Fibroblast of lung (primary cell): ENCODE measurements around the gene PXYLP1. TPM values are rescaled to one million over a fixed set of nuclear protein-coding genes. Genes with fewer than 3 reads are reported as not detected.

Experiments used
- DNase-seq, 2 donors: peaks; one replicate each; pipeline versions ENCODE4 v3.0.0 to v3.0.0-alpha.2; 2010; ENCODE audit warnings: low read depth in 2 of 2
- H2AFZ ChIP-seq: 2 replicates; pipeline ENCODE4 v1.5.1; 2012; ENCODE audit warnings: low read length, control low read depth, inconsistent platforms
- H3K27ac ChIP-seq: 2 replicates; pipeline ENCODE4 v1.5.1; 2011; ENCODE audit warnings: low read length, control low read depth; ENCODE audit not compliant: insufficient read depth
- H3K27me3 ChIP-seq: 2 replicates; pipeline ENCODE4 v1.5.1; 2011; ENCODE audit warnings: mild to moderate bottlenecking, low read length; ENCODE audit not compliant: control insufficient read depth, insufficient read depth
- H3K36me3 ChIP-seq: 2 replicates; pipeline ENCODE4 v1.5.1; 2011; ENCODE audit warnings: low read length; ENCODE audit not compliant: control insufficient read depth, insufficient read depth
- H3K4me1 ChIP-seq: 2 replicates; pipeline ENCODE4 v1.5.1; 2011; ENCODE audit warnings: low read length; ENCODE audit not compliant: control insufficient read depth, insufficient read depth; ENCODE audit errors: extremely low read depth
- H3K4me2 ChIP-seq: 2 replicates; pipeline ENCODE4 v1.5.1; 2011; ENCODE audit warnings: low read length, control low read depth; ENCODE audit not compliant: insufficient read depth; ENCODE audit errors: extremely low read depth
- H3K4me3 ChIP-seq, 4 experiments: fragments of 200-600 bp in 1 of 4; sonication (generic) in 1 of 4; replicated peaks in 1 of 4; 2 replicates each; pipeline ENCODE4 v1.5.1; 2011 to 2016; ENCODE audit warnings: low read length in 4 of 4, low read depth in 3 of 4, mild to moderate bottlenecking in 3 of 4, control low read depth in 2 of 4, inconsistent platforms in 1 of 4, mixed read lengths in 1 of 4; ENCODE audit not compliant: insufficient read depth in 1 of 4; ENCODE audit errors: control extremely low read depth in 1 of 4
- H3K79me2 ChIP-seq: 2 replicates; pipeline ENCODE4 v1.5.1; 2012; ENCODE audit warnings: mild to moderate bottlenecking, low read length, inconsistent platforms; ENCODE audit not compliant: control insufficient read depth, insufficient read depth
- H3K9ac ChIP-seq: 2 replicates; pipeline ENCODE4 v1.5.1; 2011; ENCODE audit warnings: mild to moderate bottlenecking, low read length, control low read depth; ENCODE audit not compliant: insufficient read depth
- H3K9me3 ChIP-seq: 2 replicates; pipeline ENCODE4 v1.5.1; 2012; ENCODE audit warnings: low read depth, low read length; ENCODE audit not compliant: control insufficient read depth, insufficient read depth
- H4K20me1 ChIP-seq: 2 replicates; pipeline ENCODE4 v1.5.1; 2011; ENCODE audit warnings: low read length; ENCODE audit not compliant: control insufficient read depth, insufficient read depth; ENCODE audit errors: extremely low read depth
- EZH2 ChIP-seq: IDR thresholded peaks from 2 replicates; pipeline ENCODE4 v1.5.1; 2012; ENCODE audit warnings: low read length, control low read depth, mild to moderate bottlenecking; ENCODE audit errors: missing control alignments
- polyA plus RNA-seq, 2 donors: library from polyadenylated mRNA; depleted of rRNA in 1 of 2; stranded (reverse) in 1 of 2; unstranded in 1 of 2; fragments of >200 nt; gene quantifications; 2 replicates each; pipeline ENCODE4 v1.2.1, GENCODE V29; 2011 to 2012; ENCODE audit warnings: missing spikeins in 1 of 2
- total RNA-seq: library from RNA; depleted of rRNA; stranded (reverse); fragments of >200 nt; gene quantifications from 2 replicates; pipeline ENCODE4 v1.2.1, GENCODE V29; 2014
- TF ChIP-seq, protein P1 (sequence below), 2 donors: IDR thresholded peaks in 1 of 2; conservative IDR thresholded peaks in 1 of 2; 1 replicate in 1 of 2; 2 replicates in 1 of 2; pipeline ENCODE4 v1.5.1; 2011 to 2012; ENCODE audit warnings: low read length in 2 of 2, control low read depth in 1 of 2, inconsistent platforms in 1 of 2, low read depth in 1 of 2, mild to moderate bottlenecking in 1 of 2

Gene PXYLP1
- total and polyA plus RNA-seq, 2 donors (not counting 1 experiment from before 2014, with no cell fraction given) = 5.1 to 7.0 TPM

DNA sequence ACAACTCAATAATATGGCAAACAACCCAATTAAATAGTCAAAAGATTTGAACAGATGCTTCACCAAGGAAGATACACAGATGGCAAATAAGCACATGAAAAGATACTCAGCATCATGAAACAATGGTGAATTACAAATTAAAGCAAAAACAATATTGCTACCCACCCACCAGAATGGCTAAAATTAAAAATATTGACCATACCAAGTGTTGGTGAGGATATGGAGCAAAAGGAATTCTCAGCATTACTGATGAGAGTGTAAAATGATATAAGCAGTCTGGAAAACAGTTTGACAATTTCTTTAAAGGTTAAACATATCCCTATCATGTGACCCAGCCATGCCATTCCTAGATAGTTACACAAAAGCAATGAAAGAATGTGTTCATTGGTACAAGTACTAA lies 5.7 kb upstream of the PXYLP1 start:
- Histone ChIP-seq H3K27me3 (no peaks in the 10 kb centered on the region), H3K79me2 (no peaks in the 10 kb centered on the region), H3K9me3 (no peaks in the 10 kb centered on the region), H3K27ac (no peak overlapping the region), H3K4me3 (no peak overlapping the region), H3K4me1 (peaks cover 3% of the 10 kb centered on the region), H2AFZ (no peak overlapping the region), H4K20me1 (no peaks in the 10 kb centered on the region), H3K36me3 (no peaks in the 10 kb centered on the region), H3K9ac (no peak overlapping the region), H3K4me2 (no peak overlapping the region)
- no peak for TF ChIP-seq EZH2
- TF ChIP-seq, protein P1, sequence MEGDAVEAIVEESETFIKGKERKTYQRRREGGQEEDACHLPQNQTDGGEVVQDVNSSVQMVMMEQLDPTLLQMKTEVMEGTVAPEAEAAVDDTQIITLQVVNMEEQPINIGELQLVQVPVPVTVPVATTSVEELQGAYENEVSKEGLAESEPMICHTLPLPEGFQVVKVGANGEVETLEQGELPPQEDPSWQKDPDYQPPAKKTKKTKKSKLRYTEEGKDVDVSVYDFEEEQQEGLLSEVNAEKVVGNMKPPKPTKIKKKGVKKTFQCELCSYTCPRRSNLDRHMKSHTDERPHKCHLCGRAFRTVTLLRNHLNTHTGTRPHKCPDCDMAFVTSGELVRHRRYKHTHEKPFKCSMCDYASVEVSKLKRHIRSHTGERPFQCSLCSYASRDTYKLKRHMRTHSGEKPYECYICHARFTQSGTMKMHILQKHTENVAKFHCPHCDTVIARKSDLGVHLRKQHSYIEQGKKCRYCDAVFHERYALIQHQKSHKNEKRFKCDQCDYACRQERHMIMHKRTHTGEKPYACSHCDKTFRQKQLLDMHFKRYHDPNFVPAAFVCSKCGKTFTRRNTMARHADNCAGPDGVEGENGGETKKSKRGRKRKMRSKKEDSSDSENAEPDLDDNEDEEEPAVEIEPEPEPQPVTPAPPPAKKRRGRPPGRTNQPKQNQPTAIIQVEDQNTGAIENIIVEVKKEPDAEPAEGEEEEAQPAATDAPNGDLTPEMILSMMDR (conservative IDR thresholded peaks at IDR 0.05 in 1 of 2, IDR thresholded peaks at IDR 0.05 in 1 of 2; ENCODE audit: low read depth in 1 of 2, low read length in 2 of 2) = no peak
- no peak for DNase-seq

DNA sequence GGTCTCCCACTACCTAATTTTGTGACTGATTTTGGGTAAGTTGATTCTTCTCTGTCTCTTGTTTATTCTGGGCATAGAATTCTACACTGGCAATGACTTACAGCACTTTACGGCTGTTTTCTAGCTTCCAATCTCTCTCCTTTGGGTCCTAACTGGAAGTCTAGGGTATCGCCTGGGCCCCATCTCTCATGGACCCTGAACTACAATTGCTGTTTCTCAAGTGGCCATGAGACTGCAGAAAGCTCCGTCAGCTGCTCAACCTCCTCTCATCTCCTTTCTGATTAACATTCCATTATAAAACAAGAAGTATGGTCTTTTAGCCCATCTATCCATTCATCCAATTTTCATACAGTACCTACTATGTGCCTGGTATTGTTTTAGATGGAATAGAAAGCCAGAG lies 4.4 kb upstream of the PXYLP1 start:
- Histone ChIP-seq H3K9ac (no peak overlapping the region), H4K20me1 (no peaks in the 10 kb centered on the region), H3K36me3 (no peaks in the 10 kb centered on the region), H3K4me2 (no peak overlapping the region), H3K4me3 (no peak overlapping the region), H2AFZ (no peak overlapping the region), H3K27ac (no peak overlapping the region), H3K4me1 (peaks cover 5% of the 10 kb centered on the region), H3K9me3 (no peaks in the 10 kb centered on the region), H3K27me3 (no peaks in the 10 kb centered on the region), H3K79me2 (no peaks in the 10 kb centered on the region)
- TF ChIP-seq EZH2 = no peak
- TF ChIP-seq, protein P1 (conservative IDR thresholded peaks at IDR 0.05 in 1 of 2, IDR thresholded peaks at IDR 0.05 in 1 of 2; ENCODE audit: low read depth in 1 of 2, low read length in 2 of 2) = no peak
- no peak for DNase-seq

DNA sequence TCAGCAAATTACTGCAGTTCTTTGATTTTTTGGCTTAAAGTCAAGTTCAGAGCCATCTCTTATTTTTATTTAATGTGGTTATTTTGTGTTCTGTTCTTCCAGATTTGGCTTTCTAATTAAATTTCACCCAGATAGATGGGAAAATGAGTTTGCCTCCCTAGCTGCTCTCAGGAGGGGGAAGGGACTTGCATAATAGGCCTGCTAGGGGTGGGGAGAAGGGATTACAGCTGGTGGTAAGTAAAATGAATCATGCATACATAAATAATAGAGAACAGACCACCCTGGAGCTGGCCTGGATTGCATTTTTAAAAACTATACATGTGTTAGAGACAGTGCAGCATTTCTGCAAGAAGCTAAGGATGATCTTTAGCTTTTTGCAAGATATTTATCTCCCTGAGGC lies 3.9 kb upstream of the PXYLP1 start:
- Histone ChIP-seq H3K36me3 (no peaks in the 10 kb centered on the region), H3K4me2 (no peak overlapping the region), H3K9me3 (no peaks in the 10 kb centered on the region), H3K4me3 (no peak overlapping the region), H3K27ac (no peak overlapping the region), H3K79me2 (no peaks in the 10 kb centered on the region), H2AFZ (no peak overlapping the region), H3K4me1 (peaks cover 7% of the 10 kb centered on the region), H4K20me1 (no peaks in the 10 kb centered on the region), H3K9ac (no peak overlapping the region), H3K27me3 (no peaks in the 10 kb centered on the region)
- TF ChIP-seq EZH2 = no peak
- TF ChIP-seq, protein P1 (conservative IDR thresholded peaks at IDR 0.05 in 1 of 2, IDR thresholded peaks at IDR 0.05 in 1 of 2; ENCODE audit: low read depth in 1 of 2, low read length in 2 of 2) = no peak
- peak; percentile 70 to 89 for DNase-seq
